Liver (tissue), 9 donors: ENCODE data around the gene C2CD4C. TPM values are rescaled to one million over a fixed set of nuclear protein-coding genes. Genes with fewer than 3 reads are reported as not detected.

Source experiments
- DNase-seq: peaks from one replicate; pipeline ENCODE4 v3.0.0-alpha.2; 2017; ENCODE audit warnings: low spot score
- H3K27ac ChIP-seq, 2 donors: one replicate each; pipeline ENCODE4 v1.7.0; 2013; ENCODE audit warnings: inconsistent platforms in 2 of 2, low read length in 2 of 2, control low read depth in 1 of 2, low read depth in 1 of 2, mild to moderate bottlenecking in 1 of 2
- H3K27me3 ChIP-seq, 4 donors: one replicate each; pipeline versions ENCODE4 v1.6.1 to v1.7.0; 2013; ENCODE audit warnings: low read length in 3 of 4, inconsistent platforms in 1 of 4, mild to moderate bottlenecking in 1 of 4, moderate library complexity in 1 of 4; ENCODE audit not compliant: control insufficient read depth in 4 of 4, insufficient read depth in 4 of 4
- H3K36me3 ChIP-seq, 4 donors: one replicate each; pipeline versions ENCODE4 v1.6.1 to v1.7.0; 2013; ENCODE audit warnings: low read length in 3 of 4, mild to moderate bottlenecking in 3 of 4, low read depth in 1 of 4, moderate library complexity in 1 of 4; ENCODE audit not compliant: control insufficient read depth in 4 of 4, insufficient read depth in 3 of 4
- H3K4me1 ChIP-seq, 4 donors: one replicate each; pipeline versions ENCODE4 v1.6.1 to v1.7.0; 2013; ENCODE audit warnings: low read length in 3 of 4, mild to moderate bottlenecking in 3 of 4, moderate library complexity in 1 of 4; ENCODE audit not compliant: control insufficient read depth in 4 of 4, insufficient read depth in 4 of 4
- H3K4me3 ChIP-seq, 3 donors: one replicate each; pipeline versions ENCODE4 v1.6.1 to v1.7.0; 2013; ENCODE audit warnings: low read length in 3 of 3, control low read depth in 1 of 3, low read depth in 1 of 3, mild to moderate bottlenecking in 1 of 3
- H3K9ac ChIP-seq, 2 donors: one replicate each; pipeline ENCODE4 v1.7.0; 2013; ENCODE audit warnings: low read length in 2 of 2, mild to moderate bottlenecking in 2 of 2, moderate library complexity in 2 of 2, control low read depth in 1 of 2, low read depth in 1 of 2
- H3K9me3 ChIP-seq, 4 donors: one replicate each; pipeline versions ENCODE4 v1.6.1 to v1.7.0; 2013; ENCODE audit warnings: low read length in 3 of 4; ENCODE audit not compliant: control insufficient read depth in 4 of 4
- EGR1 ChIP-seq, 2 donors: IDR thresholded peaks; 2 replicates each; pipeline ENCODE4 v1.6.1; 2016 to 2018; ENCODE audit warnings: antibody characterized with exemption in 2 of 2, low read depth in 2 of 2
- FOXA1 ChIP-seq: IDR thresholded peaks from 2 replicates; pipeline ENCODE4 v1.6.1; 2016; ENCODE audit warnings: antibody characterized with exemption
- FOXA2 ChIP-seq: IDR thresholded peaks from 2 replicates; pipeline ENCODE4 v1.6.1; 2016; ENCODE audit warnings: antibody characterized with exemption
- HNF4A ChIP-seq, 2 donors: conservative IDR thresholded peaks; 2 replicates each; pipeline ENCODE4 v1.6.1; 2016; ENCODE audit warnings: antibody characterized with exemption in 2 of 2, mild to moderate bottlenecking in 2 of 2
- HNF4G ChIP-seq: IDR thresholded peaks from 2 replicates; pipeline ENCODE4 v1.6.1; 2016; ENCODE audit warnings: antibody characterized with exemption
- JUND ChIP-seq, 2 donors: IDR thresholded peaks; 2 replicates each; pipeline ENCODE4 v1.6.1; 2016; ENCODE audit warnings: antibody characterized with exemption in 2 of 2
- RAD21 ChIP-seq, 2 donors: IDR thresholded peaks; 2 replicates each; pipeline ENCODE4 v1.6.1; 2016; ENCODE audit warnings: antibody characterized with exemption in 2 of 2, mild to moderate bottlenecking in 2 of 2
- RXRA ChIP-seq, 2 donors: IDR thresholded peaks; 2 replicates each; pipeline ENCODE4 v1.6.1; 2017 to 2018; ENCODE audit warnings: antibody characterized with exemption in 2 of 2, mild to moderate bottlenecking in 1 of 2
- SP1 ChIP-seq: IDR thresholded peaks from 2 replicates; pipeline ENCODE4 v1.6.1; 2018; ENCODE audit warnings: antibody characterized with exemption, mild to moderate bottlenecking
- TAF1 ChIP-seq: conservative IDR thresholded peaks from 2 replicates; pipeline ENCODE4 v1.6.1; 2016; ENCODE audit warnings: antibody characterized with exemption, mild to moderate bottlenecking
- YY1 ChIP-seq: IDR thresholded peaks from 2 replicates; pipeline ENCODE4 v1.6.1; 2016; ENCODE audit warnings: antibody characterized with exemption, mild to moderate bottlenecking
- WGBS: extraction: QIAGEN DNeasy Blood & Tissue Kit; methylation state at CpG from one replicate; pipeline ENCODE4 v1.1.7; 2013; 5-methylcytosine and 5-hydroxymethylcytosine counted together
- polyA plus RNA-seq, 2 donors: library from polyadenylated mRNA; stranded (reverse) in 1 of 2; unstranded in 1 of 2; fragments of 200-250 nt in 1 of 2; fragments of >200 nt in 1 of 2; fragmentation: Nextera tagmentation in 1 of 2; extraction: Ambion mirVana in 1 of 2; gene quantifications; one replicate each; pipeline versions ENCODE4 v1.2.1 to v1.2.3, GENCODE V29; 2013 to 2015
- total RNA-seq, 2 donors: library from RNA; depleted of rRNA; stranded (reverse); fragments of >200 nt; gene quantifications; one replicate each; pipeline ENCODE4 v1.2.3, GENCODE V29; 2014
- TF ChIP-seq, protein P1 (sequence below): IDR thresholded peaks from 2 replicates; pipeline ENCODE4 v1.6.1; 2016; ENCODE audit warnings: antibody characterized with exemption
- TF ChIP-seq, protein P2 (sequence below): IDR thresholded peaks from 2 replicates; pipeline ENCODE4 v1.6.1; 2016; ENCODE audit warnings: antibody characterized with exemption
- TF ChIP-seq, protein P3 (sequence below): fragments of 150-350 bp; IDR thresholded peaks from 2 replicates; pipeline ENCODE4 v1.5.1; 2017; ENCODE audit warnings: improper control_type of control experiment, low read depth, low read length; ENCODE audit not compliant: missing input control
- TF ChIP-seq, protein P4 (sequence below): IDR thresholded peaks from 2 replicates; pipeline ENCODE4 v1.6.1; 2016; ENCODE audit warnings: antibody characterized with exemption
- donor health status: healthy.
- donor health status: healthy.
- donor health status: healthy.
- donor health status: healthy.
- donor health status: healthy.

Gene C2CD4C
- total and polyA plus RNA-seq, 4 donors: 0.08 to 0.42 (median 0.19) TPM

DNA sequence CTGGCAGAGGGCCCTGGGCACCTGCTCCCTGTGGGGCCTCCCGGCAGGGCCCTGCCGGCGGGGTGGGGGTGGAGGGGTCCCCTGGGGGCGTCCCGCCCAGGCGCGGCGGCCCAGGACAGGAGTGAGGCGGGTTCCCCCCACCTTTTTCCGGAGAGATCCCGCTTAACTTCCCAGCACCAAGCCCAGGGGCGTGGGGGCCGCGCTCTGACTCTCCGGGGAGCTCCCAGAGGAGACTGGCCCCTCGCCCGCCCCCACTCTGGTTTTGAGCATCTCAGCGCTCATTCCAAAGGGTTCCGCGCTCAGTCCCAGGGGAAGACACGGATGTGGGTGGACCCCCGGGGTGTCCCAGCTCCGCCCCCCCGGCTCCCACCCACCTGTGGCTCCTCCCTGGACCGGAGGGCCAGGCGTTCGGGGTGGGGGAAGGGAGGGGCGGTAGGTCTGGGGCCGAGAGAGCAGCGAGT, 476 bp downstream of the C2CD4C start:
- Histone ChIP-seq H3K27ac (no peak overlapping the region), H3K4me1 (peaks cover 12 to 17% (median 14%) of the 10 kb centered on the region in 4 donors), H3K27me3 (peaks cover 0 to 2% (median 0%) of the 10 kb centered on the region in 4 donors), H3K9me3 (no peaks in the 10 kb centered on the region), H3K4me3 (peak overlapping the region in 1 of 3 donors; percentile 47), H3K36me3 (no peaks in the 10 kb centered on the region), H3K9ac (no peak overlapping the region)
- TF ChIP-seq, protein P1, sequence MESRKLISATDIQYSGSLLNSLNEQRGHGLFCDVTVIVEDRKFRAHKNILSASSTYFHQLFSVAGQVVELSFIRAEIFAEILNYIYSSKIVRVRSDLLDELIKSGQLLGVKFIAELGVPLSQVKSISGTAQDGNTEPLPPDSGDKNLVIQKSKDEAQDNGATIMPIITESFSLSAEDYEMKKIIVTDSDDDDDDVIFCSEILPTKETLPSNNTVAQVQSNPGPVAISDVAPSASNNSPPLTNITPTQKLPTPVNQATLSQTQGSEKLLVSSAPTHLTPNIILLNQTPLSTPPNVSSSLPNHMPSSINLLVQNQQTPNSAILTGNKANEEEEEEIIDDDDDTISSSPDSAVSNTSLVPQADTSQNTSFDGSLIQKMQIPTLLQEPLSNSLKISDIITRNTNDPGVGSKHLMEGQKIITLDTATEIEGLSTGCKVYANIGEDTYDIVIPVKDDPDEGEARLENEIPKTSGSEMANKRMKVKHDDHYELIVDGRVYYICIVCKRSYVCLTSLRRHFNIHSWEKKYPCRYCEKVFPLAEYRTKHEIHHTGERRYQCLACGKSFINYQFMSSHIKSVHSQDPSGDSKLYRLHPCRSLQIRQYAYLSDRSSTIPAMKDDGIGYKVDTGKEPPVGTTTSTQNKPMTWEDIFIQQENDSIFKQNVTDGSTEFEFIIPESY: no peak
- no peak for TF ChIP-seq SP1
- TF ChIP-seq FOXA1: no peak
- no peak for TF ChIP-seq FOXA2
- no peak for TF ChIP-seq RAD21 (IDR thresholded peaks at IDR 0.05)
- 3% methylated on average over 30 of the region's 30 CpGs for WGBS
- DNase-seq: no peak

DNA sequence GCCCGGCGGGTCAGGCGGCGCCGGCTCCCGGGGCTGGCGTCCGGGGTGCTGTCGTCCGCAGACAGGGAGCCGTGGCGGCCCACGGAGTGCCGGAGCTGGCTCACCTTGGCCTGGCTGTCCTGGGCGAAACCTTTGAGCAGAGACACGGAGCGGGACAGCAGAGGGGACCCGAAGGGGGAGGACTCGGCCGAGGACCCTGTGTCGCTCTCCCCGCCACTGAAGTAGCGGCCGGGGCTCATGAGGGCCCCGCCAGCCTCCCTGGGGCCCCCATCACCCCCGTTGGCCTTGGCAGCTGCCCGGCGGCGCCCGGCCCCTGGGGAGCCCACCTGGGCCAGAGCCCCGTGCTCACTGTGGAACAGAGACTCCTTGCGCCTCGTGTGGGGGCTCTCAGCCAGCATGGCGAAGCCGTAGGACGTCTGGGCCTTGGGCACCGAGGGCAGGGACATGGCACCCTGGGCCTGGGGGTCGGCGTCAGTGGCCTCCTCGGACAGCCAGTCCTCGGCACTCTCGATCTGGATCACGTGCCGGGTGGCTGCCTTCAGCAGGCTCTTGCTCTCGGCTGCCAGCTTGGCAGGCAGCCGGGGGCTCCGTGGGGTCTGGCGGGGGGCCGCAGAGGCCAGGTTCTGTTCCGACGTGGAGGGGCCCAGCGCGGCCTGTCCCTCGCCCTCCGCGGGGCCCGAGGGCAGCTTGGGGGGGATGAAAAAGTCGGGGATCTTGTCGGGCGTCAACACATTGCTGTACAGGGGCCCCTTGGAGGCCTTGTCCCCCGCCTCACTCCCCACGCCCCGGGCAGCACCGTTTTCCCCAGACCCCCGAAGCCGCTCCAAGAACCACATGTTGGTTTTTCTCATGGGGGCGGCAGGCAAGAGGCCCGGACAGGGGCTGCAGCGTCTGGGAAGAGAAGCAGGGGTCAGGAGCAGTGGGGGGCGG, 1.2 kb downstream of the C2CD4C start:
- WGBS: 73% methylated on average over 70 of the region's 70 CpGs
- Histone ChIP-seq H3K9ac (no peak overlapping the region), H3K36me3 (no peaks in the 10 kb centered on the region), H3K27ac (no peak overlapping the region), H3K4me3 (no peak overlapping the region), H3K9me3 (no peaks in the 10 kb centered on the region), H3K27me3 (peaks cover 0 to 2% (median 0%) of the 10 kb centered on the region in 4 donors), H3K4me1 (peaks cover 12 to 17% (median 14%) of the 10 kb centered on the region in 4 donors)
- TF ChIP-seq JUND (IDR thresholded peaks at IDR 0.05) (no peak), RXRA (IDR thresholded peaks at IDR 0.05) (no peak), YY1 (no peak), HNF4G (no peak), FOXA2 (no peak), HNF4A (conservative IDR thresholded peaks at IDR 0.05) (no peak), TAF1 (no peak), EGR1 (IDR thresholded peaks at IDR 0.05; ENCODE audit: low read depth in 2 of 2) (no peak), RAD21 (IDR thresholded peaks at IDR 0.05) (no peak), FOXA1 (no peak)
- TF ChIP-seq, protein P1: no peak
- TF ChIP-seq, protein P2, sequence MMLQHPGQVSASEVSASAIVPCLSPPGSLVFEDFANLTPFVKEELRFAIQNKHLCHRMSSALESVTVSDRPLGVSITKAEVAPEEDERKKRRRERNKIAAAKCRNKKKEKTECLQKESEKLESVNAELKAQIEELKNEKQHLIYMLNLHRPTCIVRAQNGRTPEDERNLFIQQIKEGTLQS: no peak
- TF ChIP-seq, protein P3, sequence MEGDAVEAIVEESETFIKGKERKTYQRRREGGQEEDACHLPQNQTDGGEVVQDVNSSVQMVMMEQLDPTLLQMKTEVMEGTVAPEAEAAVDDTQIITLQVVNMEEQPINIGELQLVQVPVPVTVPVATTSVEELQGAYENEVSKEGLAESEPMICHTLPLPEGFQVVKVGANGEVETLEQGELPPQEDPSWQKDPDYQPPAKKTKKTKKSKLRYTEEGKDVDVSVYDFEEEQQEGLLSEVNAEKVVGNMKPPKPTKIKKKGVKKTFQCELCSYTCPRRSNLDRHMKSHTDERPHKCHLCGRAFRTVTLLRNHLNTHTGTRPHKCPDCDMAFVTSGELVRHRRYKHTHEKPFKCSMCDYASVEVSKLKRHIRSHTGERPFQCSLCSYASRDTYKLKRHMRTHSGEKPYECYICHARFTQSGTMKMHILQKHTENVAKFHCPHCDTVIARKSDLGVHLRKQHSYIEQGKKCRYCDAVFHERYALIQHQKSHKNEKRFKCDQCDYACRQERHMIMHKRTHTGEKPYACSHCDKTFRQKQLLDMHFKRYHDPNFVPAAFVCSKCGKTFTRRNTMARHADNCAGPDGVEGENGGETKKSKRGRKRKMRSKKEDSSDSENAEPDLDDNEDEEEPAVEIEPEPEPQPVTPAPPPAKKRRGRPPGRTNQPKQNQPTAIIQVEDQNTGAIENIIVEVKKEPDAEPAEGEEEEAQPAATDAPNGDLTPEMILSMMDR: no peak
- TF ChIP-seq, protein P4, sequence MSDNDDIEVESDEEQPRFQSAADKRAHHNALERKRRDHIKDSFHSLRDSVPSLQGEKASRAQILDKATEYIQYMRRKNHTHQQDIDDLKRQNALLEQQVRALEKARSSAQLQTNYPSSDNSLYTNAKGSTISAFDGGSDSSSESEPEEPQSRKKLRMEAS: no peak
- DNase-seq: no peak
